Measurements from ENCODE around the gene HDAC4.

DNA sequence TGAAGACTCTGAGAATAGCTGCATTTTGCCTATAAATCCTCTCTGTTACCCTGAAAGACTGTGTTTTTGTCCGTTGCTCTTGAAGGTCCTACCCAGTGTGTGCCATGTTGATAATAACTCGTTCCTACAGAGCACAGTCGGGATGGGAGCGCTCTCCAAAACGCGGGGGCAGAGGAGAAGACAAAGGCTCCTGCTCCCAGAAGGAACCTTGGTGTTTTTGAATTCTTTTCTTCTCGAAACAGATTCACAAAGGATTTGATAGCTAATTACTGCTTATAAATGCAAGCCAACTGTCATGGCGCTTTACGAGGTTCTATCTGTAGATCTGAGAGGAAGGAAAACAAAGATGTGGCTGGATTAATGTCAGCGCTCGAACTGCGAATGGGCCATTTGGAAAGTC is 19.3 kb upstream of the HDAC4 start:
- TF ChIP-seq YY1 (IDR thresholded peaks at IDR 0.05; ENCODE audit: insufficient read depth, insufficient read length) (no peak), ZNF274 (IDR thresholded peaks at IDR 0.05; ENCODE audit: low read depth, low read length) (no peak), SUZ12 (IDR thresholded peaks at IDR 0.05; ENCODE audit: extremely low read depth, insufficient read depth, insufficient read length) (no peak)
